C4-2B (cell line): Measurements from ENCODE around the gene GPD1.

ENCODE experiments used
- H3K27ac ChIP-seq: fragments of 450-650 bp; 2 replicates; pipeline ENCODE4 v1.5.1; 2017
- ZFX ChIP-seq: fragments of 450-650 bp; IDR thresholded peaks from 2 replicates; pipeline ENCODE4 v1.6.1; 2017
- TF ChIP-seq, protein P1 (sequence below): fragments of 450-650 bp; conservative IDR thresholded peaks from 2 replicates; pipeline ENCODE4 v1.5.1; 2017; ENCODE audit warnings: mild to moderate bottlenecking

GPD1 gene

GRCh38 chr12:50059440-50060119 is 44.2 kb upstream of the GPD1 start:
- no peak overlapping the region for H3K27ac ChIP-seq
- no peak for TF ChIP-seq ZFX
- TF ChIP-seq, protein P1, sequence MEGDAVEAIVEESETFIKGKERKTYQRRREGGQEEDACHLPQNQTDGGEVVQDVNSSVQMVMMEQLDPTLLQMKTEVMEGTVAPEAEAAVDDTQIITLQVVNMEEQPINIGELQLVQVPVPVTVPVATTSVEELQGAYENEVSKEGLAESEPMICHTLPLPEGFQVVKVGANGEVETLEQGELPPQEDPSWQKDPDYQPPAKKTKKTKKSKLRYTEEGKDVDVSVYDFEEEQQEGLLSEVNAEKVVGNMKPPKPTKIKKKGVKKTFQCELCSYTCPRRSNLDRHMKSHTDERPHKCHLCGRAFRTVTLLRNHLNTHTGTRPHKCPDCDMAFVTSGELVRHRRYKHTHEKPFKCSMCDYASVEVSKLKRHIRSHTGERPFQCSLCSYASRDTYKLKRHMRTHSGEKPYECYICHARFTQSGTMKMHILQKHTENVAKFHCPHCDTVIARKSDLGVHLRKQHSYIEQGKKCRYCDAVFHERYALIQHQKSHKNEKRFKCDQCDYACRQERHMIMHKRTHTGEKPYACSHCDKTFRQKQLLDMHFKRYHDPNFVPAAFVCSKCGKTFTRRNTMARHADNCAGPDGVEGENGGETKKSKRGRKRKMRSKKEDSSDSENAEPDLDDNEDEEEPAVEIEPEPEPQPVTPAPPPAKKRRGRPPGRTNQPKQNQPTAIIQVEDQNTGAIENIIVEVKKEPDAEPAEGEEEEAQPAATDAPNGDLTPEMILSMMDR = no peak

- H3K27ac ChIP-seq = no peak overlapping the region
- no peak for TF ChIP-seq ZFX
- TF ChIP-seq, protein P1 = no peak
Observed at GRCh38 chr12:50060120-50060468, 43.7 kb upstream of the GPD1 start.

DNA sequence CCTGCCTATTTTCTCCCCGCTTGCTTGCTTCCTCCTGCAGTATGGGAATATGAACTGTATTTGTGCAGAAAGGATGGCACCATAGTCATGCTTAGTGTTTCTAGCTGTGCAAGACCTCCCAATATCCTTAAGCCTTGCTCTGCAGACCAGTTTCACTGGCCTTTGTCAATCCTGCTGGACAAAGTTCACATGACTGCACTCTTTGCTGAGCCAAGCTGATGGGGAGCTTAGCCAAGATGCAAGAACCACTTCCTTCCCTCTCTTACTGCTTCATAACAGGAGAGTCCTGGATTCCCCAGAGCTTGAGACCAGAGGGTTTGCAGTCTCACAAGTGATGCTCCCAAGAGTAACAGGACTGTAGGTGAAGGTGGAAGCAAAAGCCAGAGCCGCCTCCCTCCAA is 42.6 kb upstream of the GPD1 start:
- TF ChIP-seq ZFX = no peak
- TF ChIP-seq, protein P1 = no peak
- H3K27ac ChIP-seq = no peak overlapping the region

DNA sequence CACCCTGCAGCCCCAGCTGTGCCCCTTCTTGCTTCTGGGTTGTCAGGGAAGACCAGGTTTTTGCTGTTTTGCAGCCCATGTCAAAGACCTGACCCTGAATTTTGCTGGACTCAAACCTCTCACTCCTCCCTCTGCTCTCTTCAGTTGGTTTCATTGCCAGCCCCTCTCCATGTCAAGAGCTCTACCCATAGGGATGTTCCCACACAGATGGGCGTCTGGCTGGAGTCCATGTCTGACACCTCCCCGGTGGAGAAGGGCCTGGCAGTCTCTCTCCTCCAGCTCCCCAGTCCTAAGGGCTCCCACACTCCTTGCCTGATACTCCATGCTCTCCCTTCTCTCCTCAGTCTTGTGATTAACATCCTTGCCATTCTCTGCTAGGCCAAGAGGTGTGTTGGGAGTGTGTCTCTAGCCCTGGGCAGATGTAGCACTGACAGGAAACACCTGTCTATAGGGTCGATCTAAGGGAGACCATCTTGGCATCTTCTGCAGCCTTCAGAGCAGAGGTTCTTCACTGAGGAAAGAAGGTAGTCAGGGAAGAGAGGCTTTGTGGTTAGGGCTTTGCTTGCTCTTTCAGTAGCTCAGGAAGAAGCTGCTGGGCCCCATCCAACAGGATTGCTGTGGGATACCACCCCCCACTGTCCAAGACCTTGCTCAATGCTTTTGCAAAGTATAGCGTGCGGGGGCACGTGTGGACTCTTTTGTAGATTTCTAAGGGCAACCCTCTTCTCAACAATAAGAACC is 41.7 kb upstream of the GPD1 start:
- no peak overlapping the region for H3K27ac ChIP-seq
- TF ChIP-seq, protein P1 = no peak

- no peak overlapping the region for H3K27ac ChIP-seq
- TF ChIP-seq ZFX = no peak
- TF ChIP-seq, protein P1 = no peak
Observed at GRCh38 chr12:50062728-50063460, 40.9 kb upstream of the GPD1 start.

DNA sequence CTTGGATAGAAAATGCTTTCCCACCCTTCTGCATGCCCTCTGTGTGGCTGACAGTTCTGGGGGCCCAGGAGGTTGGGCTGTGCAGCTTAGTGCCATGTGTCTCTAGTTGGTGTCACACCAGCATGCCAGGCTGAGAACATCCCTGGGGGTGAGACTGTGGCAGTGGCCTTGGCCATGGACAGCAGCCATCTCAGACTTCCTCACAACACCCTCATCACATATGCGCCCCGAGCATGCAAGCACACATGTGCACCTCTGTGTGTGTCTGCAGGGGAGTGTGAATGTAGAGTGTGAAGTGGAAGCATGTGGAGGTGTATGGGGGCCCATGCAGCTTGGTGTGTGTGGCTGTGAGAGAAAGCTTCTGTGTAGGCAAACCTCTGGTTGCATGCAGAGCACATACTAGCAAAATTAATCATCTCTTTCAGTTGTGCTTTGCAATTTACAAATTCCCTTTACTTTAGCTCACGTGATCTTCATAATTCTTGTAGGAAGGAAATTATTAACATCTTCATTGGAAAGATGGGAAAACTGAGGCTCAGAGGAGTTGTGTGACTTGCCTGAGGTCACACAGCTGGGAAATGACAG is 38.0 kb upstream of the GPD1 start:
- no peak overlapping the region for H3K27ac ChIP-seq
- no peak for TF ChIP-seq ZFX
- TF ChIP-seq, protein P1 = no peak

- H3K27ac ChIP-seq = no peak overlapping the region
- TF ChIP-seq, protein P1 = no peak
- no peak for TF ChIP-seq ZFX
Observed at GRCh38 chr12:50066402-50066801, 37.4 kb upstream of the GPD1 start.
